IMR-90 (cell line): ENCODE data around the gene BATF. TPM values are rescaled to one million over a fixed set of nuclear protein-coding genes. Genes with fewer than 3 reads are reported as not detected.

Experiments
- ATAC-seq: fragments of 200-7000 bp; cut with Tn5 transposase; 2 replicates; pipeline ENCODE4 v1.9.1; 2020; ENCODE audit warnings: low read depth, mild to moderate bottlenecking, moderate library complexity
- BruUV-seq: library from RNA; stranded (reverse); fragments of 400-500 nt; replicated peaks from 2 replicates; lab custom pipeline; 2021; lab: Mats Ljungman, UMichigan
- CTCF ChIA-PET: fragments of 300-600 bp; formaldehyde crosslinking; extraction: SDS; loops from one replicate; lab custom pipeline; 2021; ENCODE audit warnings: antibody characterized with exemption; lab: Yijun Ruan, JAX
- POLR2A ChIA-PET: fragments of 300-600 bp; sonication (Branson Sonifier 250); formaldehyde crosslinking; loops from one replicate; lab custom pipeline; 2022; ENCODE audit warnings: antibody characterized with exemption; ENCODE audit not compliant: unreplicated experiment; lab: Charles Lee
- DNase-seq: peaks from one replicate; pipeline ENCODE4 v3.0.0; 2013
- H2AFZ ChIP-seq: replicated peaks from 2 replicates; pipeline ENCODE3; 2013; ENCODE audit warnings: low read length, mild to moderate bottlenecking; ENCODE audit not compliant: poor library complexity
- H2AK5ac ChIP-seq: 2 replicates; pipeline ENCODE4 v1.6.1; 2013; ENCODE audit warnings: low read depth, low read length, inconsistent platforms
- H2AK9ac ChIP-seq: replicated peaks from 2 replicates; pipeline ENCODE3; 2013; ENCODE audit warnings: mild to moderate bottlenecking, low read depth, low read length, moderate library complexity; ENCODE audit not compliant: poor library complexity
- H2BK120ac ChIP-seq: 2 replicates; pipeline ENCODE4 v1.6.1; 2013; ENCODE audit warnings: low read depth, low read length, inconsistent platforms
- H2BK15ac ChIP-seq: 3 replicates; pipeline ENCODE4 v1.6.1; 2013; ENCODE audit warnings: low read depth, low read length, inconsistent platforms
- H2BK20ac ChIP-seq: 2 replicates; pipeline ENCODE4 v1.6.1; 2013; ENCODE audit warnings: low read depth, mild to moderate bottlenecking, inconsistent platforms, low read length, moderate library complexity
- H2BK5ac ChIP-seq: 2 replicates; pipeline ENCODE4 v1.6.1; 2013; ENCODE audit warnings: mild to moderate bottlenecking, low read depth, low read length, inconsistent platforms; ENCODE audit not compliant: poor library complexity, severe bottlenecking
- H3K14ac ChIP-seq: replicated peaks from 2 replicates; pipeline ENCODE4 v1.6.1; 2013; ENCODE audit warnings: low read depth, low read length, inconsistent platforms
- H3K18ac ChIP-seq: 2 replicates; pipeline ENCODE4 v1.6.1; 2013; ENCODE audit warnings: low read depth, low read length, control low read depth
- H3K23ac ChIP-seq: 2 replicates; pipeline ENCODE4 v1.6.1; 2013; ENCODE audit warnings: low read depth, low read length, inconsistent platforms
- H3K27ac ChIP-seq: 2 replicates; pipeline ENCODE4 v1.5.1; 2013; ENCODE audit warnings: mild to moderate bottlenecking, control low read depth, low read length; ENCODE audit not compliant: insufficient read depth
- H3K27me3 ChIP-seq: 2 replicates; pipeline ENCODE4 v1.6.1; 2013; ENCODE audit warnings: low read length; ENCODE audit not compliant: control insufficient read depth, insufficient read depth
- H3K36me3 ChIP-seq: 2 replicates; pipeline ENCODE4 v1.6.1; 2013; ENCODE audit warnings: low read length, mixed read lengths; ENCODE audit not compliant: control insufficient read depth, insufficient read depth
- H3K4ac ChIP-seq: 2 replicates; pipeline ENCODE4 v1.6.1; 2013; ENCODE audit warnings: low read depth, low read length, inconsistent platforms
- H3K4me1 ChIP-seq: 2 replicates; pipeline ENCODE4 v1.6.1; 2013; ENCODE audit warnings: low read length, mixed read lengths; ENCODE audit not compliant: control insufficient read depth, insufficient read depth
- H3K4me2 ChIP-seq: 2 replicates; pipeline ENCODE4 v1.6.1; 2013; ENCODE audit warnings: low read depth, mild to moderate bottlenecking, control low read depth, low read length, moderate library complexity
- H3K4me3 ChIP-seq: 2 replicates; pipeline ENCODE4 v1.5.1; 2013; ENCODE audit warnings: low read depth, mild to moderate bottlenecking, control low read depth, low read length, moderate library complexity; ENCODE audit not compliant: insufficient read depth
- H3K56ac ChIP-seq: 2 replicates; pipeline ENCODE4 v1.6.1; 2013; ENCODE audit warnings: low read length, inconsistent platforms; ENCODE audit not compliant: insufficient read depth; ENCODE audit errors: extremely low read depth
- H3K79me1 ChIP-seq, 2 experiments: 2 replicates each; pipeline ENCODE4 v1.6.1; 2013; ENCODE audit warnings: low read length in 2 of 2, inconsistent platforms in 1 of 2, low read depth in 1 of 2
- H3K9ac ChIP-seq: 2 replicates; pipeline ENCODE4 v1.6.1; 2013; ENCODE audit warnings: low read depth, low read length, control low read depth
- H3K9me1 ChIP-seq: 2 replicates; pipeline ENCODE4 v1.6.1; 2013; ENCODE audit warnings: low read length, inconsistent platforms; ENCODE audit not compliant: insufficient read depth
- H3K9me3 ChIP-seq: 2 replicates; pipeline ENCODE4 v1.6.1; 2013; ENCODE audit warnings: low read length; ENCODE audit not compliant: control insufficient read depth, insufficient read depth
- H4K20me1 ChIP-seq: 2 replicates; pipeline ENCODE4 v1.6.1; 2013; ENCODE audit warnings: low read length, inconsistent platforms; ENCODE audit not compliant: insufficient read depth
- H4K5ac ChIP-seq: 2 replicates; pipeline ENCODE4 v1.6.1; 2013; ENCODE audit warnings: mild to moderate bottlenecking, low read depth, low read length, control low read depth
- H4K8ac ChIP-seq, 2 experiments: 2 replicates each; pipeline ENCODE4 v1.6.1; 2013; ENCODE audit warnings: low read depth in 2 of 2, low read length in 2 of 2, control low read depth in 1 of 2, inconsistent platforms in 1 of 2
- H4K91ac ChIP-seq: 2 replicates; pipeline ENCODE4 v1.6.1; 2013; ENCODE audit warnings: low read depth, low read length, inconsistent platforms; ENCODE audit not compliant: insufficient read depth
- BHLHE40 ChIP-seq: fragments of 150-350 bp; IDR thresholded peaks from 2 replicates; pipeline ENCODE4 v1.6.1; 2016; ENCODE audit warnings: mild to moderate bottlenecking, low read depth, low read length
- MXI1 ChIP-seq: IDR thresholded peaks from 2 replicates; pipeline ENCODE4 v1.6.1; 2012; ENCODE audit warnings: low read depth, mild to moderate bottlenecking, low read length, moderate library complexity, borderline replicate concordance
- NFE2L2 ChIP-seq: fragments of 150-350 bp; IDR thresholded peaks from 2 replicates; pipeline ENCODE4 v1.6.1; 2016; ENCODE audit warnings: low read depth, mild to moderate bottlenecking, low read length
- POLR2A ChIP-seq: IDR thresholded peaks from 2 replicates; pipeline ENCODE4 v1.6.1; 2012; ENCODE audit warnings: mild to moderate bottlenecking, low read depth, low read length
- WGBS, 2 experiments: methylation state at CpG; one replicate each; pipeline versions ENCODE4 v1.1.5 to v1.1.7; 2013; ENCODE audit warnings: missing lambda C conversion rate in 2 of 2; ENCODE audit not compliant: insufficient read length in 1 of 2; ENCODE audit errors: extremely low coverage in 2 of 2; 5-methylcytosine and 5-hydroxymethylcytosine counted together
- dilution Hi-C: fragments of 300-500 bp; cut with HindIII; formaldehyde crosslinking; loops from one replicate; pipeline ENCODE4 v1.14.3; 2018; ENCODE audit warnings: low sequenced_read_pairs; ENCODE audit not compliant: unreplicated experiment
- in situ Hi-C: fragments of 300-500 bp; cut with MboI; formaldehyde crosslinking; loops from 3 replicates; pipeline ENCODE4 v1.14.3; 2019; ENCODE audit warnings: low sequenced_read_pairs, inconsistent platforms, mixed read lengths
- intact Hi-C: fragments of 100-400 bp; cut with micrococcal nuclease; formaldehyde crosslinking; loops from 2 replicates; pipeline ENCODE4 v1.10.0; 2022
- polyA plus RNA-seq, 3 experiments: library from polyadenylated mRNA; depleted of rRNA; stranded (reverse); fragments of >200 nt; gene quantifications; 2 replicates each; pipeline ENCODE4 v1.2.3, GENCODE V29; 2012; ENCODE audit warnings: low replicate concordance in 1 of 3
- total RNA-seq: library from RNA; depleted of rRNA; stranded (reverse); fragments of >200 nt; gene quantifications from 2 replicates; pipeline ENCODE4 v1.2.3, GENCODE V29; 2012

BATF gene
- total and polyA plus RNA-seq, 2 of the 4 experiments (the other 2 are of a cell fraction): not detected

DNA sequence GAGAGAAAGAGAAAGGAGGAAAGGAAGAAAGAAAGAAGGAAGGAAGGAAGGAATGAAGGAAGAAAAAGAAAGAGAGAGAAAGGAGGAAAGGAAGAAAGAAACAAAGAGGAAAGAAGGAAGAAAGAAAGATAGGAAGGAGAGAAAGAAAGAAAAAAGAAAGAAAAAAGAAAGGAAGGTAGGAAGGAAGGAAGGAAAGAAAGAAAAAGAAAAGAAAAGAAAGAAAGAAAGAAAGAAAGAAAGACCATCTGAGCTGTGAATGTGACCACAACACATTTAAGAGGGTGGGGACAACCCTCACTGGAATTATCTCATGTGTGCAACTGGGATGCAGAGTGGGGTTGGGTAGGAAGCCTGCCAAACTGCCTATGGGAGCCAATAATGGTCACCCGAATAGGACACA is 36.0 kb upstream of the BATF start:
- Histone ChIP-seq H3K79me1 (no peaks in the 10 kb centered on the region), H2BK120ac (no peak overlapping the region), H3K4me2 (no peak overlapping the region), H4K8ac (no peak overlapping the region), H3K23ac (no peak overlapping the region), H3K27ac (no peak overlapping the region), H3K14ac (no peak overlapping the region), H2BK5ac (no peak overlapping the region), H3K4me3 (no peak overlapping the region), H3K9me1 (no peaks in the 10 kb centered on the region), H2AFZ (no peak overlapping the region), H3K4ac (no peak overlapping the region), H2AK5ac (no peak overlapping the region), H2BK20ac (no peak overlapping the region), H4K5ac (no peak overlapping the region), H3K9ac (no peak overlapping the region), H3K36me3 (no peaks in the 10 kb centered on the region), H4K91ac (no peak overlapping the region), H4K20me1 (no peaks in the 10 kb centered on the region), H3K4me1 (no peaks in the 10 kb centered on the region), H2BK15ac (no peak overlapping the region), H3K9me3 (peaks cover 3% of the 10 kb centered on the region; the same call in 1 of the 2 replicates), H3K56ac (no peak overlapping the region), H2AK9ac (no peak overlapping the region), H3K27me3 (peaks cover 30% of the 10 kb centered on the region), H3K18ac (no peak overlapping the region)
- BruUV-seq: no TSS peak
- ATAC-seq (no peak), DNase-seq (no peak)
- TF ChIP-seq BHLHE40 (no peak), POLR2A (no peak), NFE2L2 (no peak), MXI1 (no peak)
- ChIA-PET CTCF (no interaction called here), POLR2A (no interaction called here)
- dilution Hi-C loops: no loop called here
- intact Hi-C loops: no loop called here
- no CpG with 5 or more reads among the region's 1 CpG for WGBS, 2 experiments
- in situ Hi-C loops: loop anchor here (5.0 to 10.0 kb wide), 2 partner anchors 179 to 352 kb away; no protein-coding TSS in a partner anchor
